ENCODE data around the gene GUK1.

DNA sequence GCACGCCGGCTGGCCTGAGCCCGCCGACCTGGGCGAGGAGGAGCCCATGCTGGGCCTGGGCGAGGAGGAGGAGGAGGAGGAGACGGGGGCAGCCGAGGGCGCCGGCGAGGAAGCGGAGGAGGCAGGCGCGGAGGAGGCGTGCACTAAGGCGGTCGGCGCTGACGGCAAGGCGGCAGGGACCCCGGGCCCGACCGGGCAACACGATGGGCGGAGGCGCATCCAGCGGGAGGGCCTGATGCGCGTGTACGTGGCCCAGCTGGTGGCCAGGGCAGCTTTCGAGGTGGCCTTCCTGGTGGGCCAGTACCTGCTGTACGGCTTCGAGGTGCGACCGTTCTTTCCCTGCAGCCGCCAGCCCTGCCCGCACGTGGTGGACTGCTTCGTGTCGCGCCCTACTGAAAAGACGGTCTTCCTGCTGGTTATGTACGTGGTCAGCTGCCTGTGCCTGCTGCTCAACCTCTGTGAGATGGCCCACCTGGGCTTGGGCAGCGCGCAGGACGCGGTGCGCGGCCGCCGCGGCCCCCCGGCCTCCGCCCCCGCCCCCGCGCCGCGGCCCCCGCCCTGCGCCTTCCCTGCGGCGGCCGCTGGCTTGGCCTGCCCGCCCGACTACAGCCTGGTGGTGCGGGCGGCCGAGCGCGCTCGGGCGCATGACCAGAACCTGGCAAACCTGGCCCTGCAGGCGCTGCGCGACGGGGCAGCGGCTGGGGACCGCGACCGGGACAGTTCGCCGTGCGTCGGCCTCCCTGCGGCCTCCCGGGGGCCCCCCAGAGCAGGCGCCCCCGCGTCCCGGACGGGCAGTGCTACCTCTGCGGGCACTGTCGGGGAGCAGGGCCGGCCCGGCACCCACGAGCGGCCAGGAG, 18.3 kb downstream of the GUK1 start:
- TF ChIP-seq, protein P1, sequence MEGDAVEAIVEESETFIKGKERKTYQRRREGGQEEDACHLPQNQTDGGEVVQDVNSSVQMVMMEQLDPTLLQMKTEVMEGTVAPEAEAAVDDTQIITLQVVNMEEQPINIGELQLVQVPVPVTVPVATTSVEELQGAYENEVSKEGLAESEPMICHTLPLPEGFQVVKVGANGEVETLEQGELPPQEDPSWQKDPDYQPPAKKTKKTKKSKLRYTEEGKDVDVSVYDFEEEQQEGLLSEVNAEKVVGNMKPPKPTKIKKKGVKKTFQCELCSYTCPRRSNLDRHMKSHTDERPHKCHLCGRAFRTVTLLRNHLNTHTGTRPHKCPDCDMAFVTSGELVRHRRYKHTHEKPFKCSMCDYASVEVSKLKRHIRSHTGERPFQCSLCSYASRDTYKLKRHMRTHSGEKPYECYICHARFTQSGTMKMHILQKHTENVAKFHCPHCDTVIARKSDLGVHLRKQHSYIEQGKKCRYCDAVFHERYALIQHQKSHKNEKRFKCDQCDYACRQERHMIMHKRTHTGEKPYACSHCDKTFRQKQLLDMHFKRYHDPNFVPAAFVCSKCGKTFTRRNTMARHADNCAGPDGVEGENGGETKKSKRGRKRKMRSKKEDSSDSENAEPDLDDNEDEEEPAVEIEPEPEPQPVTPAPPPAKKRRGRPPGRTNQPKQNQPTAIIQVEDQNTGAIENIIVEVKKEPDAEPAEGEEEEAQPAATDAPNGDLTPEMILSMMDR (IDR thresholded peaks at IDR 0.05; ENCODE audit: low read length) = no peak
- no peak for TF ChIP-seq EZH2phosphoT487 (IDR thresholded peaks at IDR 0.05; ENCODE audit: low read length)
- TF ChIP-seq EZH2 (optimal IDR thresholded peaks at IDR 0.05; ENCODE audit: low read depth, low read length) = no peak
